ENCODE measurements around the gene ICE1.

DNA sequence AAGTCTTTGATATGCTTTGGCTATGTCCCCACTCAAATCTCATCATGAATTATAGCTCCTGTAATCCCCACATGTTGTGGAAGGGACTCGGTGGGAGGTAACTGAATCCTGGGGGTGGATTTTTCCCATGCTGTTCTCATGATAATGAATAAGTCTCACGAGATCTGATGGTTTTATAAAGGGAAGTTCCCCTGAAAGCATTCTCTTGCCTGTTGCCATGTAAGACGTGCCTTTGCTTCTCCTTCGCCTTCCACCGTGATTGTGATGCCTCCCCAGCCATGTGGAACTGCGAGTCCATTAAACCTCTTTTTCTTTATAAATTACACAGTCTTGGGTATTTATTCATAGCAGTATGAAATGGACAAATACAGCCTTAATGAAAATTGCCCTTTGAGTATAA lies 44.7 kb upstream of the ICE1 start:
- TF ChIP-seq POLR2AphosphoS5 (IDR thresholded peaks at IDR 0.05; ENCODE audit: low read depth), result no peak
- TF ChIP-seq, protein P1, sequence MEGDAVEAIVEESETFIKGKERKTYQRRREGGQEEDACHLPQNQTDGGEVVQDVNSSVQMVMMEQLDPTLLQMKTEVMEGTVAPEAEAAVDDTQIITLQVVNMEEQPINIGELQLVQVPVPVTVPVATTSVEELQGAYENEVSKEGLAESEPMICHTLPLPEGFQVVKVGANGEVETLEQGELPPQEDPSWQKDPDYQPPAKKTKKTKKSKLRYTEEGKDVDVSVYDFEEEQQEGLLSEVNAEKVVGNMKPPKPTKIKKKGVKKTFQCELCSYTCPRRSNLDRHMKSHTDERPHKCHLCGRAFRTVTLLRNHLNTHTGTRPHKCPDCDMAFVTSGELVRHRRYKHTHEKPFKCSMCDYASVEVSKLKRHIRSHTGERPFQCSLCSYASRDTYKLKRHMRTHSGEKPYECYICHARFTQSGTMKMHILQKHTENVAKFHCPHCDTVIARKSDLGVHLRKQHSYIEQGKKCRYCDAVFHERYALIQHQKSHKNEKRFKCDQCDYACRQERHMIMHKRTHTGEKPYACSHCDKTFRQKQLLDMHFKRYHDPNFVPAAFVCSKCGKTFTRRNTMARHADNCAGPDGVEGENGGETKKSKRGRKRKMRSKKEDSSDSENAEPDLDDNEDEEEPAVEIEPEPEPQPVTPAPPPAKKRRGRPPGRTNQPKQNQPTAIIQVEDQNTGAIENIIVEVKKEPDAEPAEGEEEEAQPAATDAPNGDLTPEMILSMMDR (IDR thresholded peaks at IDR 0.05; ENCODE audit: insufficient read depth, low read length), result no peak
- no peak for TF ChIP-seq GABPA (IDR thresholded peaks at IDR 0.05; ENCODE audit: low read depth)
- TF ChIP-seq SPI1 (IDR thresholded peaks at IDR 0.05; ENCODE audit: borderline replicate concordance, low read depth), result no peak
- TF ChIP-seq, protein P2, sequence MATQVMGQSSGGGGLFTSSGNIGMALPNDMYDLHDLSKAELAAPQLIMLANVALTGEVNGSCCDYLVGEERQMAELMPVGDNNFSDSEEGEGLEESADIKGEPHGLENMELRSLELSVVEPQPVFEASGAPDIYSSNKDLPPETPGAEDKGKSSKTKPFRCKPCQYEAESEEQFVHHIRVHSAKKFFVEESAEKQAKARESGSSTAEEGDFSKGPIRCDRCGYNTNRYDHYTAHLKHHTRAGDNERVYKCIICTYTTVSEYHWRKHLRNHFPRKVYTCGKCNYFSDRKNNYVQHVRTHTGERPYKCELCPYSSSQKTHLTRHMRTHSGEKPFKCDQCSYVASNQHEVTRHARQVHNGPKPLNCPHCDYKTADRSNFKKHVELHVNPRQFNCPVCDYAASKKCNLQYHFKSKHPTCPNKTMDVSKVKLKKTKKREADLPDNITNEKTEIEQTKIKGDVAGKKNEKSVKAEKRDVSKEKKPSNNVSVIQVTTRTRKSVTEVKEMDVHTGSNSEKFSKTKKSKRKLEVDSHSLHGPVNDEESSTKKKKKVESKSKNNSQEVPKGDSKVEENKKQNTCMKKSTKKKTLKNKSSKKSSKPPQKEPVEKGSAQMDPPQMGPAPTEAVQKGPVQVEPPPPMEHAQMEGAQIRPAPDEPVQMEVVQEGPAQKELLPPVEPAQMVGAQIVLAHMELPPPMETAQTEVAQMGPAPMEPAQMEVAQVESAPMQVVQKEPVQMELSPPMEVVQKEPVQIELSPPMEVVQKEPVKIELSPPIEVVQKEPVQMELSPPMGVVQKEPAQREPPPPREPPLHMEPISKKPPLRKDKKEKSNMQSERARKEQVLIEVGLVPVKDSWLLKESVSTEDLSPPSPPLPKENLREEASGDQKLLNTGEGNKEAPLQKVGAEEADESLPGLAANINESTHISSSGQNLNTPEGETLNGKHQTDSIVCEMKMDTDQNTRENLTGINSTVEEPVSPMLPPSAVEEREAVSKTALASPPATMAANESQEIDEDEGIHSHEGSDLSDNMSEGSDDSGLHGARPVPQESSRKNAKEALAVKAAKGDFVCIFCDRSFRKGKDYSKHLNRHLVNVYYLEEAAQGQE (IDR thresholded peaks at IDR 0.05; ENCODE audit: insufficient replicate concordance, low read depth), result no peak

All from HL-60 (cell line).